Measurements from ENCODE around the gene SUV39H1. TPM values are rescaled to one million over a fixed set of nuclear protein-coding genes. Genes with fewer than 3 reads are reported as not detected.

The SUV39H1 gene
- polyA plus RNA-seq, 6 donors from 2014 or later, result 6.6 to 13.3 (median 10.1) TPM

Other genes with a start within 250 kb of the SUV39H1 start
- 10 to 100 TPM in 1 of 6 donors, 1 to 10 TPM in 5; 6.4 to 11.8 (median 8.5) TPM for gene SLC38A5, start 226.5 kb upstream of the SUV39H1 start, polyA plus RNA-seq (ENCODE audit: low read depth in 6 of 6)
- gene FTSJ1, start 220.5 kb upstream of the SUV39H1 start, polyA plus RNA-seq (ENCODE audit: low read depth in 6 of 6), result 10 to 100 TPM; 45.1 to 72.0 (median 57.5) TPM
- 10 to 100 TPM in 3 of 6 donors, 1 to 10 TPM in 3; 1.5 to 12.2 (median 9.0) TPM for gene PORCN, start 187.7 kb upstream of the SUV39H1 start, polyA plus RNA-seq (ENCODE audit: low read depth in 6 of 6)
- gene EBP, start 174.9 kb upstream of the SUV39H1 start, polyA plus RNA-seq (ENCODE audit: low read depth in 6 of 6), result 10 to 100 TPM; 54.3 to 83.5 (median 64.1) TPM
- 10 to 100 TPM; 14.5 to 24.4 (median 21.2) TPM for gene TBC1D25, start 157.0 kb upstream of the SUV39H1 start, polyA plus RNA-seq (ENCODE audit: low read depth in 6 of 6)
- gene RBM3, start 122.2 kb upstream of the SUV39H1 start, polyA plus RNA-seq (ENCODE audit: low read depth in 6 of 6), result 100 to 1,000 TPM; 231 to 340 (median 264) TPM
- gene WDR13, start 99.2 kb upstream of the SUV39H1 start, polyA plus RNA-seq (ENCODE audit: low read depth in 6 of 6), result 10 to 100 TPM; 54.4 to 85.0 (median 61.3) TPM
- gene WAS, start 12.9 kb upstream of the SUV39H1 start, polyA plus RNA-seq (ENCODE audit: low read depth in 6 of 6), result 10 to 100 TPM; 12.7 to 27.8 (median 19.4) TPM
- not detected for gene GLOD5, start 65.0 kb downstream of the SUV39H1 start, polyA plus RNA-seq (ENCODE audit: low read depth in 6 of 6)
- under 1 TPM in 2 of 6 donors, not detected in 4; 0.23 to 0.27 TPM for gene GATA1, start 89.9 kb downstream of the SUV39H1 start, polyA plus RNA-seq (ENCODE audit: low read depth in 6 of 6)
- gene HDAC6, start 105.3 kb downstream of the SUV39H1 start, polyA plus RNA-seq (ENCODE audit: low read depth in 6 of 6), result 10 to 100 TPM; 11.9 to 26.6 (median 21.2) TPM
- under 1 TPM in 2 of 6 donors, not detected in 4; 0.51 to 0.92 TPM for gene ERAS, start 129.8 kb downstream of the SUV39H1 start, polyA plus RNA-seq (ENCODE audit: low read depth in 6 of 6)
- gene PCSK1N, start 138.9 kb downstream of the SUV39H1 start, polyA plus RNA-seq (ENCODE audit: low read depth in 6 of 6), result under 1 TPM in 1 of 6 donors, not detected in 5; 0.57 TPM
- gene TIMM17B, start 201.0 kb downstream of the SUV39H1 start, polyA plus RNA-seq (ENCODE audit: low read depth in 6 of 6), result 10 to 100 TPM; 77.1 to 97.2 (median 86.4) TPM
- gene PQBP1, start 201.2 kb downstream of the SUV39H1 start, polyA plus RNA-seq (ENCODE audit: low read depth in 6 of 6), result 100 to 1,000 TPM in 1 of 6 donors, 10 to 100 TPM in 5; 56.8 to 101 (median 83.6) TPM
- gene SLC35A2, start 214.9 kb downstream of the SUV39H1 start, polyA plus RNA-seq (ENCODE audit: low read depth in 6 of 6), result 10 to 100 TPM in 3 of 6 donors, 1 to 10 TPM in 3; 8.5 to 11.6 (median 10.0) TPM
- 100 to 1,000 TPM; 202 to 489 (median 254) TPM for gene PIM2, start 222.3 kb downstream of the SUV39H1 start, polyA plus RNA-seq (ENCODE audit: low read depth in 6 of 6)